Hypothalamus (tissue), 51 donors: Measurements from ENCODE around the gene TET1.
"Not testable (repeated sequence)": the region's sequence is repeated elsewhere in the genome, so short reads cannot be mapped to it uniquely, and the experiment has no call there.

Source experiments
- DNase-seq, 51 donors: peaks; one replicate each; lab custom pipeline; 2025; lab: John Stamatoyannopoulos, UW

Gene TET1

GRCh38 chr10:68560186-68560942 lies at the start of gene TET1:
Gene TET1 (plus strand): TSS chr10:68560337. CDS start chr10:68572339, 12,002 bp downstream.
- DNase-seq = peak in 34 of 51 donors; percentile 0 to 54 (median 20)

- DNase-seq = not testable (repeated sequence)
Measured at GRCh38 chr10:68516216-68516615, 43.9 kb upstream of the TET1 start.

- no peak for DNase-seq
Measured at GRCh38 chr10:68516766-68517165, 43.4 kb upstream of the TET1 start.

- DNase-seq = no peak
Measured at GRCh38 chr10:68517188-68517587, 42.9 kb upstream of the TET1 start.

GRCh38 chr10:68518609-68519008 lies 41.5 kb upstream of the TET1 start:
- DNase-seq = not testable (repeated sequence)

- DNase-seq = not testable (repeated sequence)
Measured at GRCh38 chr10:68525490-68526038, 34.6 kb upstream of the TET1 start.

- peak in 1 of 51 donors; percentile 74 for DNase-seq
Measured at GRCh38 chr10:68526634-68527307, 33.4 kb upstream of the TET1 start.

GRCh38 chr10:68536973-68537372 lies 23.2 kb upstream of the TET1 start:
- DNase-seq = no peak

- DNase-seq = no peak
Measured at GRCh38 chr10:68537796-68538195, 22.3 kb upstream of the TET1 start.

- DNase-seq = no peak
Measured at GRCh38 chr10:68543004-68543918, 16.9 kb upstream of the TET1 start.

- DNase-seq = peak in 22 of 51 donors; percentile 1 to 54 (median 16)
Measured at GRCh38 chr10:68550747-68551411, 9.3 kb upstream of the TET1 start.

- no peak for DNase-seq
Measured at GRCh38 chr10:68553138-68553537, 7.0 kb upstream of the TET1 start.

- DNase-seq = no peak
Measured at GRCh38 chr10:68553599-68553998, 6.5 kb upstream of the TET1 start.

- no peak for DNase-seq
Measured at GRCh38 chr10:68558478-68558877, 1.7 kb upstream of the TET1 start.

- DNase-seq = peak in 1 of 51 donors; percentile 19
Measured at GRCh38 chr10:68559251-68559650, 886 bp upstream of the TET1 start.

GRCh38 chr10:68559841-68560185 lies 324 bp upstream of the TET1 start:
- DNase-seq = no peak

- DNase-seq = peak in 13 of 51 donors; percentile 1 to 22 (median 7)
Measured at GRCh38 chr10:68560943-68561864, 1.1 kb downstream of the TET1 start.

- DNase-seq = peak in 6 of 51 donors; percentile 1 to 26 (median 5)
Measured at GRCh38 chr10:68561865-68562649, 1.9 kb downstream of the TET1 start.
